HEK293T (cell line): ENCODE results near the gene TCF12.
A peak's percentile ranks its signal among the peaks of the same experiment; 100 is the strongest.

Source experiments
- CTCF ChIA-PET: fragments of 350-600 bp; formaldehyde crosslinking; extraction: SDS; loops from one replicate; lab custom pipeline; 2021; ENCODE audit warnings: antibody characterized with exemption, inconsistent platforms; lab: Yijun Ruan, JAX
- POLR2A ChIA-PET: fragments of 350-600 bp; formaldehyde crosslinking; extraction: SDS; loops from one replicate; lab custom pipeline; 2020; ENCODE audit warnings: antibody characterized with exemption, inconsistent platforms; lab: Yijun Ruan, JAX
- DNase-seq: peaks from one replicate; pipeline ENCODE4 v3.0.0; 2012; ENCODE audit warnings: mixed read lengths; ENCODE audit errors: extremely low spot score
- ARNT ChIP-seq: fragments of 450-650 bp; IDR thresholded peaks from 2 replicates; pipeline ENCODE4 v1.6.1; 2017; ENCODE audit warnings: mild to moderate bottlenecking
- BHLHE40 ChIP-seq: fragments of 450-650 bp; IDR thresholded peaks from 2 replicates; pipeline ENCODE4 v1.6.1; 2016; ENCODE audit warnings: mild to moderate bottlenecking, moderate library complexity, borderline replicate concordance
- CTBP1 ChIP-seq: fragments of 450-650 bp; IDR thresholded peaks from 2 replicates; pipeline ENCODE4 v1.6.1; 2016; ENCODE audit warnings: borderline replicate concordance
- ELF4 ChIP-seq: fragments of 450-650 bp; IDR thresholded peaks from 2 replicates; pipeline ENCODE4 v1.6.1; 2017; ENCODE audit warnings: antibody characterized with exemption
- FOXA1 ChIP-seq: fragments of 450-650 bp; IDR thresholded peaks from 2 replicates; pipeline ENCODE4 v1.6.1; 2016; ENCODE audit warnings: mild to moderate bottlenecking
- FOXK2 ChIP-seq: fragments of 450-650 bp; IDR thresholded peaks from 2 replicates; pipeline ENCODE4 v1.6.1; 2016; ENCODE audit warnings: mild to moderate bottlenecking
- FOXM1 ChIP-seq: fragments of 450-650 bp; IDR thresholded peaks from 2 replicates; pipeline ENCODE4 v1.6.1; 2017; ENCODE audit warnings: mild to moderate bottlenecking, borderline replicate concordance
- HDGF ChIP-seq: fragments of 450-650 bp; IDR thresholded peaks from 2 replicates; pipeline ENCODE4 v1.6.1; 2017; ENCODE audit warnings: antibody characterized with exemption, borderline replicate concordance
- L3MBTL2 ChIP-seq: fragments of 450-650 bp; conservative IDR thresholded peaks from 2 replicates; pipeline ENCODE4 v1.6.1; 2016; ENCODE audit warnings: mild to moderate bottlenecking
- LEF1 ChIP-seq: fragments of 450-650 bp; IDR thresholded peaks from 2 replicates; pipeline ENCODE4 v1.6.1; 2017; ENCODE audit warnings: mild to moderate bottlenecking, borderline replicate concordance
- NFRKB ChIP-seq: fragments of 450-650 bp; IDR thresholded peaks from 2 replicates; pipeline ENCODE4 v1.6.1; 2016; ENCODE audit warnings: mild to moderate bottlenecking, moderate library complexity
- PKNOX1 ChIP-seq: fragments of 450-650 bp; IDR thresholded peaks from 2 replicates; pipeline ENCODE4 v1.6.1; 2016
- SP1 ChIP-seq: fragments of 450-650 bp; IDR thresholded peaks from 2 replicates; pipeline ENCODE4 v1.6.1; 2017
- SUZ12 ChIP-seq: fragments of 450-650 bp; IDR thresholded peaks from 2 replicates; pipeline ENCODE4 v1.6.1; 2016; ENCODE audit warnings: mild to moderate bottlenecking
- TARDBP ChIP-seq: fragments of 450-650 bp; IDR thresholded peaks from 2 replicates; pipeline ENCODE4 v1.6.1; 2016
- ZNF384 ChIP-seq: fragments of 450-650 bp; IDR thresholded peaks from 2 replicates; pipeline ENCODE4 v1.6.1; 2016

Gene TCF12

GRCh38 chr15:57089815-57090495, 171.5 kb downstream of the TCF12 start:
- no peak for TF ChIP-seq TARDBP
- TF ChIP-seq SP1 = no peak
- TF ChIP-seq CTBP1 = no peak
- no peak for TF ChIP-seq PKNOX1
- no peak for TF ChIP-seq ELF4
- TF ChIP-seq ARNT = no peak
- no peak for TF ChIP-seq FOXK2
- TF ChIP-seq NFRKB = no peak
- TF ChIP-seq BHLHE40 = no peak
- no peak for TF ChIP-seq FOXM1
- no peak for DNase-seq
- ChIA-PET CTCF (interaction anchor here (1.6 kb wide), 1 partner anchor 49 kb away, joined by 4 read pairs; no protein-coding TSS in a partner anchor), POLR2A (no interaction called here)

- TF ChIP-seq FOXM1 (0 out of 2 replicates have a peak, but pooled peaks have one; percentile 17), PKNOX1 (peak; percentile 97), ARNT (peak; percentile 78), HDGF (no peak), TARDBP (no peak), CTBP1 (peak; percentile 97), NFRKB (no peak), ZNF384 (peak; percentile 86)
- CTCF ChIA-PET = interaction anchor here (1.6 kb wide), 1 partner anchor 48 kb away, joined by 4 read pairs; no protein-coding TSS in a partner anchor
- POLR2A ChIA-PET = no interaction called here
- peak; percentile 57 for DNase-seq
Observed at GRCh38 chr15:57090496-57090859, 172.0 kb downstream of the TCF12 start.

- POLR2A ChIA-PET = no interaction called here
- TF ChIP-seq TARDBP = no peak
- no peak for TF ChIP-seq ARNT
- no peak for TF ChIP-seq SUZ12
- TF ChIP-seq NFRKB = no peak
- TF ChIP-seq BHLHE40 = no peak
- no peak for TF ChIP-seq LEF1
- no peak for TF ChIP-seq CTBP1
- TF ChIP-seq L3MBTL2 = no peak
- no peak for TF ChIP-seq SP1
- DNase-seq = no peak
- CTCF ChIA-PET = interaction anchor here (1.6 kb wide), 1 partner anchor 47 kb away, joined by 4 read pairs; no protein-coding TSS in a partner anchor
Observed at GRCh38 chr15:57091636-57092035, 173.2 kb downstream of the TCF12 start.

GRCh38 chr15:57092252-57092651, 173.8 kb downstream of the TCF12 start:
- no peak for TF ChIP-seq FOXA1
- TF ChIP-seq ELF4 = no peak
- TF ChIP-seq TARDBP = no peak
- TF ChIP-seq LEF1 = no peak
- no peak for TF ChIP-seq ARNT
- TF ChIP-seq FOXK2 = no peak
- TF ChIP-seq SP1 = no peak
- no peak for TF ChIP-seq NFRKB
- no peak for TF ChIP-seq HDGF
- no peak for TF ChIP-seq FOXM1
- TF ChIP-seq L3MBTL2 = no peak
- no peak for TF ChIP-seq SUZ12
- TF ChIP-seq BHLHE40 = no peak
- TF ChIP-seq CTBP1 = no peak
- TF ChIP-seq PKNOX1 = no peak
- TF ChIP-seq ZNF384 = no peak
- ChIA-PET POLR2A (no interaction called here), CTCF (no interaction called here)
- DNase-seq = no peak

- TF ChIP-seq BHLHE40 (no peak), HDGF (no peak), L3MBTL2 (no peak), ZNF384 (no peak), SUZ12 (no peak), TARDBP (no peak), FOXM1 (no peak), ARNT (no peak), ELF4 (no peak), SP1 (no peak), CTBP1 (no peak), FOXA1 (no peak), NFRKB (no peak), FOXK2 (no peak), PKNOX1 (no peak), LEF1 (no peak)
- ChIA-PET CTCF (no interaction called here), POLR2A (no interaction called here)
- DNase-seq = no peak
Observed at GRCh38 chr15:57094321-57095257, 176.1 kb downstream of the TCF12 start.
